ENCODE data around the gene FABP6. TPM values are rescaled to one million over a fixed set of nuclear protein-coding genes. Genes with fewer than 3 reads are reported as not detected.

FABP6 gene
- total RNA-seq, 1 donor from 2014 or later, result not detected

GRCh38 chr5:160262151-160263074, 33.1 kb downstream of the FABP6 start:
- peak; percentile 38 for DNase-seq

GRCh38 chr5:160263326-160263855, 34.1 kb downstream of the FABP6 start:
- DNase-seq, result no peak

GRCh38 chr5:160266044-160266443, 36.7 kb downstream of the FABP6 start:
- DNase-seq, result no peak

- no peak for DNase-seq
Measured at GRCh38 chr5:160266752-160267345, 37.5 kb downstream of the FABP6 start.

GRCh38 chr5:160268121-160268520, 38.8 kb downstream of the FABP6 start:
- DNase-seq, result no peak

- DNase-seq, result peak; percentile 20
Measured at GRCh38 chr5:160269017-160269416, 39.7 kb downstream of the FABP6 start.

GRCh38 chr5:160270704-160271103, 41.4 kb downstream of the FABP6 start:
- peak; percentile 46 for DNase-seq

GRCh38 chr5:160271396-160271795, 42.1 kb downstream of the FABP6 start:
- DNase-seq, result peak; percentile 76

- DNase-seq, result peak; percentile 35
Measured at GRCh38 chr5:160271836-160272235, 42.5 kb downstream of the FABP6 start.

- DNase-seq, result peak; percentile 22
Measured at GRCh38 chr5:160272264-160272663, 43.0 kb downstream of the FABP6 start.

- no peak for DNase-seq
Measured at GRCh38 chr5:160272889-160273288, 43.6 kb downstream of the FABP6 start.

GRCh38 chr5:160274483-160274931, 45.2 kb downstream of the FABP6 start:
- DNase-seq, result no peak

GRCh38 chr5:160278343-160278742, 49.0 kb downstream of the FABP6 start:
- no peak for DNase-seq

GRCh38 chr5:160280384-160281095, 51.2 kb downstream of the FABP6 start:
- DNase-seq, result no peak

GRCh38 chr5:160281275-160281674, 52.0 kb downstream of the FABP6 start:
- DNase-seq, result no peak

GRCh38 chr5:160284291-160284873, 55.1 kb downstream of the FABP6 start:
- DNase-seq, result no peak

GRCh38 chr5:160285316-160285715, 56.0 kb downstream of the FABP6 start:
- no peak for DNase-seq

GRCh38 chr5:160286947-160287346, 57.6 kb downstream of the FABP6 start:
- DNase-seq, result no peak

- DNase-seq, result peak; percentile 63
Measured at GRCh38 chr5:160287378-160288051, 58.2 kb downstream of the FABP6 start.

Data from tongue (tissue), 2 donors.